ENCODE measurements around the gene SLC9A3. TPM values are rescaled to one million over a fixed set of nuclear protein-coding genes. Genes with fewer than 3 reads are reported as not detected.

The SLC9A3 gene
- polyA plus RNA-seq, 4 donors: 2.6 to 49.7 (median 43.6) TPM

DNA sequence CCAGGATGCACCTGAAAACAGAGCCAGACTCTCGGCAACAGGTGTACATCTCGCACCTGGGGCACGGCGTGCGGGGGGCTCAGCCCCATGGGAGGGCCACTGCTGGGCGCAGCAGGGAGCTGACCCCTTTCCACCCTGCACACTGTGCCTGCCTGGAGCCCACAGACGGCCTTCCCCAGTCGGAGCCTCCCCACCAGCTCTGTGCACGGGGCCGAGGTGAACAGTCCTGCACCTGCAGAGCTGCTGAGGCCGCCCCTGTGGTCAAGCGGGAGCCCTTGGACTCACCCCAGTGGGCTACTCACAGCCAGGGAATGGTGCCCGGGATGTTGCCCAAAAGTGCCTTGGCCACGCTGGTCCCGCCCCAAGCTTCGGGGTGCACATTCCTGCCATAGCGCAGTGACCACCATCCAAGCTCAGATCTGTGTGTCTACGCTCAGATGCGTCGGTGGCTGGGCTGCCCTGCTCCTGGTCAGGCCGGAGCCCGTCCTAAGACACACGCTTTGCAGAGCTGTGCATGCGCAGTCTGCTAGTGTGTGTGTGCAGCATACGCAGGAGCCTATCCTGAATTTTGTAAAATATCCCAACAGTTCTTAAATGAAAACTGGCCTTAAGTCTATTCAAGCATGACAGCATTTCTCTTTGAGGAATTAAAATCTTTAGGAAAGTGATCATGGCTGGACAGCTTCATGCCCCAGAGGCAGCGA lies 89.7 kb downstream of the SLC9A3 start:
- no peak for DNase-seq (ENCODE audit: low read depth in 4 of 4, low spot score in 3 of 4)

DNA sequence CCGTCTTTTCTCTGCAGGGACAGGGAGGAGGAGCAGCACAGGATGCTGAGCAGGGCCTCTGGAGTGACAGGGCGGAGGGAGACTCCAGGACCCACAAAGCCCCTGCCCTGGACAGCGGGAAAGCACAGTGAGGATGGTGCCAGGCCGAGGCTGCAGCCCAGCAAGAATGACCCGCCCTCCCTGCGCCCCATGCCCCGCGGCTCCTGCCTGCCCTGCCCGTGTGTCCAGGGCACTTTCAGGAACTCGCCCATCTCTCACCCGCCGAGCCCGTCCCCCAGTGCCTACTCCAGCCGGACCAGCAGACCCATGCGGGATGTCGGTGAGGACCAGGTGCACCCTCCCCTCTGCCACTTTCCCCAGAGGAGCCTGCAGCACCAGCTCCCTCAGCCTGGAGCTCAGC lies 90.4 kb downstream of the SLC9A3 start:
- no peak for DNase-seq (ENCODE audit: low read depth in 4 of 4, low spot score in 3 of 4)

DNA sequence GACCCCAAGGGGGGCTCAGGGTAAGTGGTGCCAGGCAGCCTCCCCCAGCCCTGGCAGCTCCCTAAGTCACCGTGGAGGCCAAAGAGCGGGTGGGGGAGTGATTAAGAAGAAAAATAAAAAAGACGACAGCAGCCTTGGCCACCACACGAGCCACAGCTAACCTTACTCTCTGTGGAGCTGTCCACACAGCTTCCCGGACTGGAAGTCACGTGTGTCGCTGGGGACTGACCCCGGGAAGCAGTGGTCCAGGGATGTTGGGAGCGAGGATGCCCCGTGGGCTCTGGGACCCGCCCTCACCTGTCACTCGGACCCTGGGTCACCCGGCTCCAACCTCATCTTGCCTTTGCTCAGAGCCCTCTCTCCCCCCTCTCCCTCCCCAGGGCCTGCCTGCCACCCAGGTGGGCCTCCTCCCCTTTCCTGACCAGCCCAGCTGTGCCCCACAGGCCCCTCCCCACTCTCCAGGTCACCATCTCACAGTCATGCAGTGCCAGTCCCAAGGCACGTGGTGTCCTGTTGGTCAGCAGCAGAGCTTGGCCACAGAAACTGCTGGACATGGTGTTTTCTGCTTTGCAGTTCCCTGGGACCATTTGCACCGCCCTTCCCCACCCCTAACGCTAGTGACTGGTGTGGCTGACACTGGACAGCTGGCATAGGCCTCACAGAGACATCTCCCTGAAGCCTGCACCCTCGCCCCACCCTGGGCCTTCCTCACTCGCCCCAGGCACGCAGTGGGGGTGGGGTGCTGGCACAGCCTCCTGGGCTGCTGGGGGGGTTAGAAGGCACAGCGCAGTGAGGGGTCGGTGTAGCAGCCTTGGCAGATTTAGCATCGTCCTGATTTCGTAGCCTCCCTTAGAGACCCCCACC lies 91.1 kb downstream of the SLC9A3 start:
- DNase-seq (ENCODE audit: low read depth in 4 of 4, low spot score in 3 of 4): no peak

DNA sequence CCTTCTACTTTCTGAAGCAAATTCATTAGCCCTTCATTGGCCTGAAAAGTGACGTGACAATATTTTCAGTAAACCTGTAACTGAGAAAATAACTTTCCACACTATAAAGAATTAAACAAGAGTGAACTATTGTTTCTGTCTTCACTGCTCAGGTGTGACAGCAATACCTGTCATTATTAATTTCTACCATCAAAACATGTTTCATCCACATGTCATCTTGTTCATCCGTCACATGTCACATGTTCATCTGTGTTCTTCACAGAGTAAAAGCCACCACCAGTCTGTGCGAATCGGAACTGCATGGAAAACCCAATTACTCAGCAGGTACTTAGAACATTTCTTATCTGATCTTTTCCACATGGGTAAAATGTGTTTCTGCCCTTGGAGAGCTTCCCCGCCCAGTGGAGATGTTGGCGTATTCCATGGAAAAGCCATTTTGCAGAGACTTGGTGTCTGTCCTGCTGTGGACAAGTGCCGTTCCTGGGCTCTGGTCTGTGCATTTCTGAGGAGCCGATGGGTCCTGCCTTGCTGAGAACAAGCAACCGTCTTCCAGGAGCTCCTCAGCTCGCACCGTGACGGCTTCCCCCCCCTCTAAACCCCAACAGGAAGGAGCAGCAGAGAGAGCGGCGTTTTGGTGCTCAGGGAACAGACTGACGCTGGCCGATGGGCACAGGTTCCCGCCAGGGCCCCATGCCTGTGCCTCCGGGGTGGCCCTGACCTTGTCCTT lies 91.9 kb downstream of the SLC9A3 start:
- DNase-seq (ENCODE audit: low read depth in 4 of 4, low spot score in 3 of 4): no peak

DNA sequence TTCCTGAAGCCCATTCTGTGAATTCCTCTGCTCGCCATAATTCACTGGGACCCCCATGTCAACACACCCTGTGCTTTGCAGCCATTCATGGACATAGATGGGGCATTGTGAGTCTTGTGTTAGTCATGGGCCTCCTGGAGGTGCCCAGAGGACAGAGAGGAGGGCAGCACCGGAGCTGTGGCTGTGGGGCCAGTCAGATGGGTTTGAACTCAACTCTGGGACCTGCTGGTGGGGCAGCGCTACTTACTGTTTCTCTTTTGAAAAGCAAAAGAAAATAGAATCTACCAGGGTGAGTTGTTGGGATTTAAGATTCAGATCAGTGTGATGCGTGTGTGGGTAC lies 92.6 kb downstream of the SLC9A3 start:
- no peak for DNase-seq (ENCODE audit: low read depth in 4 of 4, low spot score in 3 of 4)

DNA sequence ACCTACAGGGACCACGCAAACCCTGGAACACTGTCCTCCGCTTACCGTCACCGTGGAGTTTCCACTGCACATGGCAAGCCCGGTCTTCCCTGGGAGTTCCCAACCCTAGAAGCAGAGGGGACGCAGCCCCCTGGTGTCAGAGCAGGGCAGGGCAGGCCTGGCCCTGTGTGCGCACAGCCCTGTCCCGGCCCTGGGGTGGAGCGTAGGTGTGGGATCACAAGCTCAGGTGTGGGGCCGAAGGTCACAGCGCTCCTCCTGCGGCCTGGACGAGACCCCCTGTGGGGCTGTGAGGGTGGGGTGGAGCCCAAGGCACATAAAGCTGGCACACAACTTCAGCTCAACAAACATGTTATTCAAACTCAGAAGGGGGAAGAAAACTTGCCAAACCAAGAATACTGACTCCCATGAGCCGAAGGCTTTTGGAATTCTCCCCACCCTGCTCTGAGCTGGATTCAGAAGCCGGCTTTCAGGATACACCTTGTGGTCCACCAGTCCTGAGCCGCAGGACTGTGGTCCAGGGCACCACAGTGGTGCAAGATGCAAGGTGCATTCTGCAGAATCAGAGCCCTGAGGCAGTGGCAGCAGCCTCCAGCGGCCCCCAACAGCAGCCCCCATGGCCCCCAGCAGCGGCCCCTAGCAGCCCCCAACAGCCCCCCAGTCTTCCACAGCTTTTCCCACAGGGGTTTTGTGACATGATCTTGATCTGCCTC lies 93.1 kb downstream of the SLC9A3 start:
- DNase-seq (ENCODE audit: low read depth in 4 of 4, low spot score in 3 of 4): no peak

DNA sequence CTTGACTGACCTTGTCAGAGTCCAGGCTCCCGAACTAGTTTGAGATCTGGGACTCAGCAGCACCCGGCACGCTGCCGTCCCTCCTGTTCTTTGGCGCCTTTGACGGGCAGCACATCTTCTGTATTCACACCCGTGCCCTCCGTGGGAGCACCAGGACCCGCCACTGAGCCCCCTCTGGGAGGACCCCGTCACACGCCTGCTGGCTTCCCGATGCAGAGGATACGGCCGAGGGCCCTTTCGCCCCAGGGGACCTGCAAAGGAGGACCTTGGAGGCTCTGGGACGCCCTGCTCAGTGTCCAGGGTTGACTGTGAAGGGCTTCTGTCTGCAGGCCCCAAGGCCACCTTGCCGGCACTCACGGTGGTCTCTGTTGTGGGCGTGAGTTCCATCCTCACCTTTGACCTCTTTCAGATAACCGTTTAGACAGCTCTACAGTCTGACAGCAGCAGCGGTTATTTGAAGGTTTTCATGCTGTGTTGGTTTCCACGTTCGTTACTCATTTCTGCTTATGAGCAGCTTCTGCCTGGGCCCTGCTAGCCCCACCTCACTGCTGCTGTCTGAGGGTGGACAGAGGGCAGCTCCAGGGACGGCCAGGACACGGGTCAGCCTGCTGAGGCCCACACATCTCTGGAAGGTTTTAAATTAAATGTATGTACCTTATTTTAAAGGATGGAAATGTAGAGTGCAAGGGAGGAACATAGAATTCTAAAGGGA lies 93.9 kb downstream of the SLC9A3 start:
- DNase-seq (ENCODE audit: low read depth in 4 of 4, low spot score in 3 of 4): no peak

DNA sequence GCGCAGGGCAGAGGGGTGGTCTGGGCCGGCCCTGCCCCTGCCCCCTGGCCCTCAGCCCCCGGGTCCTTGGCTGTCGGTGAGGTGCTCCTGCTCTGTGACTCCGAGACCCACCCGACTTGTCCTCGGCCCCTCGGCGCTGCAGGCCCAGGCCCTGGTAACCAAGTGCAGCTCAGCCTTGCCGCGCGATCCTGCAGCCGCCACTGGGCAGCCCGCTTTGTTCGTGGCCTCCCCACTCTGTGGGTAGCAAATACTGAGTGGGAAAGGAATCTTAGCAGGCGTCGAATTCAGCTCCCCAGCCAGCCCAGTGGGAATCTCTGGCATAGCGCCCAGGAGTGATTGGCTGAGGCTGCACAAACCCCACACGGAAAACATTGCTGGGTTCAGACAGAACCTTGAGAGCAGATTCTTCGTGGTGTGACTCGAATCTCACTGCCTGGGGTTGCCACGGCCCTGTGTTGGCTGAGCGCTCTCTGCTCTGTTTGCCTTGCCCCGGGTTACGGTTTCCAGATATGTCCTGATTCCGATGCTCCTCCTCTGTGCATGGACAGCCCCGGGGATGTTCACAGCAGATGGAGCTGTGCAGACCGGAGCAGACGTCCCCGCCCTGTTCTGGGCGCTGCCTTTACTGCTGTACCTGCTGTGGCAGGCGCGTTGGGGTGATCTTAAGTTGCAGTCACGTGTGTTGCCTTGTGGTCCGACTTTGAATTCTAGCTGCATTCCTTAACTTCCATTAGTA lies 94.6 kb downstream of the SLC9A3 start:
- no peak for DNase-seq (ENCODE audit: low read depth in 4 of 4, low spot score in 3 of 4)

DNA sequence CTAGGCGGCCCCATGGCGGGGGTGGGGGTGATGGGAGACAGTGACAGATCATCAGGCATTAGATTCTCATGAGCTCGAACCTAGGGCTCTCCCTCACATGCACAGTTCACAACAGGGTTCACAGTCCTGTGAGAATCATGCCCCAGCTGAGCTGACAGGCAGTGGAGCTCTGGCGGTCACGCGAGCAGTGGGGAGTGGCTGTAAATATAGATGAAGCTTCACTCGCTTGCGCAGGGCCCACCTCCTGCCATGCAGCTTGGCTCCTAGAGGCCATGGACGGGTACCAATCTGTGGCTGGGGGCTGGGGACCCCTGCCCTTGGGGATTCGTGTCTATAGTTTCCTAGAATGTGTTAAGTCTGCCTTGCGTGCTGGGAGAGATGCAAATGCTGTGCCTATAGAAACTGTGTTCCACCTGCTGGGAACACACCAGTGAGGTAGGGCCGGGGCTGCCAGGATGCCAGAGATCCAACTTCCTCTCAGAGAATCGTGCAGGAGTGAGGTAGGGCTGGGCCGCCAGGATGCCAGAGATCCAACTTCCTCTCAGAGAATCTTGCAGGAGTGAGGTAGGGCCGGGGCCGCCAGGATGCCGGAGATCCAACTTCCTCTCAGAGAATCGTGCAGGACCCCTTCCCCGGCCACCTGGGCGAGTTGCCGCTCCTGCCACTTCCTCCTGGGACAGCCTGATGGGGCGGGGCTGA lies 95.3 kb downstream of the SLC9A3 start:
- DNase-seq (ENCODE audit: low read depth in 4 of 4, low spot score in 3 of 4): no peak

DNA sequence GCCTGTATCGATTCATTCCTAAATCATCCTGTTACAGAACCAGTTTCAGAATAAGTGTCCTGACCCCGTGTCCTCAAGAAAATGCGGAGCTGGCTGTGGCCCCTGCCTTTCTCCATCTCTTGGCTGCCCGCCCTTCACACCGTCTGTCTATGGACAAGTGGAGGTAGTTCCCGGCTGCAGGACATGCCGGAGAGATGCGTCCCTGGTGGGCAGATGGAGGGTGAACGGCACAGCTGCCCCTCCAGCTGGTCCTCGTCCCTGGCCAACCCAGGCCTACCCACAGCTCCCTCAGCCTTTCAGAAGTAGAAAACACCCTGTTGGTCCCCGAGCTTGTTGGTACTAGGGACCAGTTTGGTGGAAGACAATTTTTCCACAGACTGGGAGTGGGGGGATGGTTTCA lies 96.0 kb downstream of the SLC9A3 start:
- no peak for DNase-seq (ENCODE audit: low read depth in 4 of 4, low spot score in 3 of 4)

DNA sequence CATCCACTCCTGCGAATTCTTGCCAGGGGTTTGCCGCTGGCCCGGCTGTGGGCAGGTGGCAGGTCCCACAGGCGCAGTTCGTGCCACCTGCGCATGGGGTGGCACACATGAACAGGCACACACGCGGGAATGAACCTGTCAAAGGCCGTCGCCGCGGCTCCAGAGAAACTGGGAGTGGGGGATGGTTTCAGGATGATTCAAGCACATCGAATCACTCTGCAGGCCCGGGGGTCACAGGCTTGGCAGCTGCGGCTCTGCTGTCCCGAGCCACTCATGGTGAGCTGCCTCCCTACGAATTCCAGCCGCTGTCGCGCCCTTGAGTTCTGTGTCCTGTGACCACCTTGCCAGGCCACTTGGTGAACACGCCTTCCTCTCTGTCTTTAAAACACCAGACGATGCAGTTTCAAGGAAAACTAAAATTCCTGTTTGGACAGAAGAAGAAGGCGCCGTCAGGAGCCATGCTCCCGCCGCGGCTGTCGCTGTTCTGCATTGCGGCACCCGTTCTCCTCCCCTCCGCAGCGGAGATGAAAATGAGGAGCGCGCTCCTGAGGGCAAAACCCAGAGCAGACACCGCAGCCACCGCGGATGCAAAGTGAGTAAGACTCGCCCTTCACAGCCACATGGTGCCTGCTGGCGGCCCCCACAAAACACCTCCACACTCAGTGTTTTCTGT lies 96.7 kb downstream of the SLC9A3 start:
- no peak for DNase-seq (ENCODE audit: low read depth in 4 of 4, low spot score in 3 of 4)

DNA sequence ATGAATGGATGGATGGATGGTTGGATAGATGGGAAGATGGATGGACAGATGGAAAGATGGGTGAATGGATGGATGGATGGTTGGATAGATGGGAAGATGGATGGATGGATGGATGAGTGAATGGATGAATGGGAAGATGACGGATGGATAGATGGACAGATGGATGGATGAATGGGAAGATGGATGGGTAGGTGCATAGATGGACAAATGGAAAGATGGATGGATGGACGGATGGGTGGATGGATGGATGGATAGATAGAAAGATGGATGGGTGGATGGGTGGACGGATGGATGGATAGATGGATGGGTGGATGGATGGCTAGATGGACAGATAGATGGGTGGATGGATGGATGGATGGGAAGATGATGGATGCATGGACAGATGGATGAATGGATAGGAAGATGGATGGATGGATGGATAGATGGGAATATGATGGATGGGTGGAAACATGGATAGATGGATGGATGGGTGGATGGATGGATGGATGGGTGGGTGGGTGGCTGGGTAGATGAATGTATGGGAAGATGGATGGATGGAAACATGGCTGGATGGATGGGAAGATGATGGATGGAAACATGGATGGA lies 97.8 kb downstream of the SLC9A3 start:
- DNase-seq (ENCODE audit: low read depth in 4 of 4, low spot score in 3 of 4): no peak

DNA sequence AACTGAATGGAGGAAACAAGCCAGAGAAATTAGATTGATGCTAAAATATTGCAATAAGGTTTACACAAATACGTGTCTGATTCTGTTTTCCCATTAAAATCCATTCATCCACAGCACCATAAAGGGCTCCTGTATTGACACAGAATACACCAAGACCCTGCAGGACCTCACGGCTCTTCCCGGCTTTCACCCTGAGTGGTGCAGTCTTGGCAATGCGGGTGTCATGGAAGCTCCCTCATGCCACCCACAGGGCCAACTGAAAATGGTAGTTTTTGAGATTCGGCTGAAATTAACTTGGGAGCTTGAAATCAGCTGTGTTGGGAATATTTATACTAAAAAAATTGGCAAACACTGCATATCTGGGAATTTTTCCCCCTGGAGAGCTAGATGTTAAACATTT lies 98.5 kb downstream of the SLC9A3 start:
- no peak for DNase-seq (ENCODE audit: low read depth in 4 of 4, low spot score in 3 of 4)

DNA sequence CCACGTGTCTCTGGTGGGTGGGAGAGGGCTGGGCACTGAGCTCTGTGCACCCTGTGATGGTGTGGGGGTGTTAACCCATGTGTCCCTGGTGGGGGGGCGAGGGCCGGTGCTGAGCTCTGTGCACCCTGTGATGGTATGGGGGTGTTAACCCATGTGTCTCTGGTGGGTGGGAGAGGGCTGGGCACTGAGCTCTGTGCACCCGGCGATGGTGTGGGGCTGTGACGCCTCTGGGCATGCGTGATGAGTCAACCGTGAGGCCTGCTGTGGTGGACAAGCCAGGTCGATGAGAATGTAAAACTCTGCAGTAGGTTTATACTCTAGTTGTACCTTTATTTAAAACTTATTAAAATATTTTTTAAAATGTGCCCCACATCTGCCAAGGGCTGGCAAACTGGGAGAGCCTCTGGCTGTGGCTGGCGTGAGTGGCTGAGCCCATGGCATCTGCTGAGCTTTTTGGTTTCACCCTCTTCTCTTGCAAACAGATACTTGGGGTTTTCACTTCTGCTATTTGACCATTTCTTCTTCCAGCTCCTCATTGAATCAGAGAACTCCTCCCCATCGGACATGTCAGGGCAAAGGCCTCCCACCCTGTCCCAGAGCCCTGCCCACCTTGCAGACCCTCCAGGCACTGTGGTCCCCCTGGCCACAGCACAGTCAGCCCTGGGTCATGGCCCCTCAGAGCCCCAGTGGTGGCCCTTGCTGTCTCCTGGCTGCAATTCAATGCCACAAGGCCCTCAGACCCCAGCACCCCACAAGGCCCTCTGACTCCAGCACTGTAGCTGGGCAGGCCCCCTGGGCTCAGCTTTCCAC lies 99.7 kb downstream of the SLC9A3 start:
- DNase-seq (ENCODE audit: low read depth in 4 of 4, low spot score in 3 of 4): no peak

DNA sequence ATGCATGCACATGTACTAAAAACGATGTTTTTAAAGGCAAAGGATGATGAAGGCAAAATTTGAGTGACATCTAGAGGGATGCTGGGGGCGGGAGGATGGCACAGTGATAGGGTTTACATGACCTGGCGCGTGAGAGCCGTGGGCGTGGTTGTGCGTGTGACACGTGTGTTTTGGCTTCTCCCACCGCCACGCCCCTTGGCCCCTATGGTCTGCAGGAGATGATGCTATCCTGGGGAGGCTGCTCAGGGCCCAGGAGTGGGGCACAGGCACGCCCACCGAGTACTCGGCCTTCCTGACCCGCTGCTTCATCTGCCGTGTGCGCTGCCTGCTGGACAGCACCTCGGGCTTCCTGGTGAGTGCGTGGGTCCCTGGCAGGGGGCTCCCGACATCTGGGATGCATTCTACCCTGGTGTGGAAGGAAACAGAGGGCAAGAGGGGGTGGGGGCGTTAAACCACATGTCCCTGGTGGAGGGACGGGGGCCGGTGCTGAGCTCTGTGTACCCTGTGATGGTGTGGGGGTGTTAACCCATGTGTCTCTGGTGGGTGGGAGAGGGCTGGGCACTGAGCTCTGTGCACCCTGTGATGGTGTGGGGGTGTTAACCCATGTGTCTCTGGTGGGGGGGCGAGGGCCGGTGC lies 100.5 kb downstream of the SLC9A3 start:
- no peak for DNase-seq (ENCODE audit: low read depth in 4 of 4, low spot score in 3 of 4)

DNA sequence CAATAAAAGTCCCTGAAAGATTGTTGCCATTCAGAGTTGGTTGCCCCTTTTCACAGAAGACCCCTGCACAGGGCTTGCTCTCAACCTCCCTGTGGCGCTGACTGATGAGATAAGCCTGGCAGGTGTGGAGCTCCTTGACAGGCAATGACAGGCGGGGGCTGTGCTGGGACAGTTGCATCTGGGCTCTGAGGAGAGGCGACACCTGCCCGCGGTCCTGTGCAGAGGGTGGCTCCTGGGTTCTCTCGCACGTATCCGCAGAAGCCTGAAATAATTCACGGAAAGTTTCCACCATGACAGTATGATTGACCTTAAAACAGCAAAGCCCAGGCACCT lies 101.0 kb downstream of the SLC9A3 start:
- no peak for DNase-seq (ENCODE audit: low read depth in 4 of 4, low spot score in 3 of 4)

All from left renal pelvis (tissue), 4 donors.